ENCODE results near the gene ORC1. TPM values are rescaled to one million over a fixed set of nuclear protein-coding genes. Genes with fewer than 3 reads are reported as not detected.

ORC1 gene
- total RNA-seq, 2 donors from 2014 or later = 2.2 to 3.3 TPM

- TF ChIP-seq POLR2A (IDR thresholded peaks at IDR 0.05) (no peak), CTCF (IDR thresholded peaks at IDR 0.05) (no peak), POLR2AphosphoS5 (IDR thresholded peaks at IDR 0.05) (no peak)
- H3K4me1 ChIP-seq (replicated peaks) = no peaks in the 10 kb centered on the region
- 95% methylated on average over 1 of the region's 1 CpG for WGBS
- H3K36me3 ChIP-seq = no peaks in the 10 kb centered on the region
- no peak for DNase-seq (ENCODE audit: low spot score)
- no peak overlapping the region for H3K4me3 ChIP-seq
- intact Hi-C loops (cut with DNase I) = no loop called here
- no peaks in the 10 kb centered on the region for H3K27me3 ChIP-seq (replicated peaks; ENCODE audit: insufficient read depth)
- no peak overlapping the region for H3K27ac ChIP-seq
- no peaks in the 10 kb centered on the region for H3K9me3 ChIP-seq
These were observed 31.0 kb upstream of the ORC1 start for GRCh38 chr1:52435211-52435610.

- TF ChIP-seq POLR2A (IDR thresholded peaks at IDR 0.05) = no peak
- TF ChIP-seq POLR2AphosphoS5 (IDR thresholded peaks at IDR 0.05) = no peak
- no peak for TF ChIP-seq CTCF (IDR thresholded peaks at IDR 0.05)
- intact Hi-C loops (cut with DNase I) = no loop called here
- 89% methylated on average over 8 of the region's 8 CpGs for WGBS
- Histone ChIP-seq H3K27me3 (replicated peaks; ENCODE audit: insufficient read depth) (no peaks in the 10 kb centered on the region), H3K9me3 (no peaks in the 10 kb centered on the region), H3K4me3 (no peak overlapping the region), H3K36me3 (no peaks in the 10 kb centered on the region), H3K4me1 (replicated peaks) (no peaks in the 10 kb centered on the region), H3K27ac (no peak overlapping the region)
- DNase-seq (ENCODE audit: low spot score) = no peak
These were observed 28.6 kb upstream of the ORC1 start for GRCh38 chr1:52432807-52433206.

GRCh38 chr1:52427152-52427551, 22.9 kb upstream of the ORC1 start:
- H3K27ac ChIP-seq = no peak overlapping the region
- H3K4me1 ChIP-seq (replicated peaks) = no peaks in the 10 kb centered on the region
- no peaks in the 10 kb centered on the region for H3K9me3 ChIP-seq
- no peak overlapping the region for H3K4me3 ChIP-seq
- no peak for DNase-seq (ENCODE audit: low spot score)
- 94% methylated on average over 1 of the region's 1 CpG for WGBS
- H3K36me3 ChIP-seq = no peaks in the 10 kb centered on the region
- intact Hi-C loops (cut with DNase I) = no loop called here
- H3K27me3 ChIP-seq (replicated peaks; ENCODE audit: insufficient read depth) = no peaks in the 10 kb centered on the region
- TF ChIP-seq CTCF (IDR thresholded peaks at IDR 0.05) = no peak
- TF ChIP-seq POLR2A (IDR thresholded peaks at IDR 0.05) = no peak
- no peak for TF ChIP-seq POLR2AphosphoS5 (IDR thresholded peaks at IDR 0.05)

- DNase-seq (ENCODE audit: low spot score) = no peak
- H3K4me1 ChIP-seq (replicated peaks) = no peaks in the 10 kb centered on the region
- no peaks in the 10 kb centered on the region for H3K9me3 ChIP-seq
- intact Hi-C loops (cut with DNase I) = no loop called here
- H3K27me3 ChIP-seq (replicated peaks; ENCODE audit: insufficient read depth) = no peaks in the 10 kb centered on the region
- 55% methylated on average over 3 of the region's 3 CpGs for WGBS
- no peak overlapping the region for H3K27ac ChIP-seq
- TF ChIP-seq POLR2AphosphoS5 (IDR thresholded peaks at IDR 0.05) = no peak
- TF ChIP-seq CTCF (IDR thresholded peaks at IDR 0.05) = no peak
- TF ChIP-seq POLR2A (IDR thresholded peaks at IDR 0.05) = no peak
- no peaks in the 10 kb centered on the region for H3K36me3 ChIP-seq
- no peak overlapping the region for H3K4me3 ChIP-seq
These were observed 22.1 kb upstream of the ORC1 start for GRCh38 chr1:52426371-52426770.

GRCh38 chr1:52424813-52425212, 20.6 kb upstream of the ORC1 start:
- H3K27ac ChIP-seq = no peak overlapping the region
- H3K4me3 ChIP-seq = no peak overlapping the region
- whole genome bisulfite sequencing = 82% methylated on average over 1 of the region's 1 CpG
- no peaks in the 10 kb centered on the region for H3K27me3 ChIP-seq (replicated peaks; ENCODE audit: insufficient read depth)
- DNase-seq (ENCODE audit: low spot score) = no peak
- TF ChIP-seq POLR2AphosphoS5 (IDR thresholded peaks at IDR 0.05) (no peak), POLR2A (IDR thresholded peaks at IDR 0.05) (no peak), CTCF (IDR thresholded peaks at IDR 0.05) (no peak)
- no peaks in the 10 kb centered on the region for H3K9me3 ChIP-seq
- H3K36me3 ChIP-seq = no peaks in the 10 kb centered on the region
- intact Hi-C loops (cut with DNase I) = no loop called here
- no peaks in the 10 kb centered on the region for H3K4me1 ChIP-seq (replicated peaks)
